PFSK-1 (cell line): ENCODE measurements around the gene PHLDA3.

Source experiments
- POLR2AphosphoS5 ChIP-seq: IDR thresholded peaks from 2 replicates; pipeline ENCODE4 v1.6.1; 2012; ENCODE audit warnings: low read depth, mild to moderate bottlenecking, control low read depth, low read length, moderate library complexity
- REST ChIP-seq, 2 experiments: IDR thresholded peaks; 2 replicates each; pipeline versions ENCODE4 v1.6.1 to v1.8.0; 2011 to 2012; ENCODE audit warnings: low read depth in 2 of 2, low read length in 2 of 2, control low read depth in 1 of 2, inconsistent platforms in 1 of 2, mild to moderate bottlenecking in 1 of 2, moderate library complexity in 1 of 2; ENCODE audit not compliant: insufficient read depth in 1 of 2
- SIN3A ChIP-seq: IDR thresholded peaks from 2 replicates; pipeline ENCODE4 v1.6.1; 2012; ENCODE audit warnings: mild to moderate bottlenecking, low read length, moderate library complexity, borderline replicate concordance; ENCODE audit not compliant: insufficient read depth

- no peak for TF ChIP-seq POLR2AphosphoS5
- TF ChIP-seq REST (IDR thresholded peaks at IDR 0.05; ENCODE audit: insufficient read depth in 1 of 2, low read depth in 2 of 2, low read length in 2 of 2): no peak
- no peak for TF ChIP-seq SIN3A
These were observed 7.8 kb upstream of the PHLDA3 start for GRCh38 chr1:201476670-201477344.
